ENCODE measurements around the gene DOK3.

DNA sequence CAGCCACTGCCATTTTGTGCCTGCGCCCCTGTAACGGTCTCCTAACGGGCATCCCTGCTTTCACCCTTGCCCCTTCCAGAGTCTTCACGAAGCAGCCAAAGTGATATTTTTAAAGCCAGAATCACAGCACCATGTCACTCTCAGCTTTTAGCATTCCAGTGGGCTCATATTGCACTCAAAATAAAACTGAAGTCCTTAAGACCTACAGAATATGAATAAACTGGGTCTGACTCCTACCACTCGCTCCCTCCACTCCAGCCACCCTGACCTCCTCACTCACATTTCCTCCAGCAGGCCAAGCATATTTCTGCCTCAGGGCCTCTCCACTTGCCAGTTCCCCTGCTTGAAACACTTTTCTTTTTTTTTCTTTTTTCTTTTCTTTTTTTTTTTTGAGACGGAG, 9.8 kb downstream of the DOK3 start:
- TF ChIP-seq, protein P1, sequence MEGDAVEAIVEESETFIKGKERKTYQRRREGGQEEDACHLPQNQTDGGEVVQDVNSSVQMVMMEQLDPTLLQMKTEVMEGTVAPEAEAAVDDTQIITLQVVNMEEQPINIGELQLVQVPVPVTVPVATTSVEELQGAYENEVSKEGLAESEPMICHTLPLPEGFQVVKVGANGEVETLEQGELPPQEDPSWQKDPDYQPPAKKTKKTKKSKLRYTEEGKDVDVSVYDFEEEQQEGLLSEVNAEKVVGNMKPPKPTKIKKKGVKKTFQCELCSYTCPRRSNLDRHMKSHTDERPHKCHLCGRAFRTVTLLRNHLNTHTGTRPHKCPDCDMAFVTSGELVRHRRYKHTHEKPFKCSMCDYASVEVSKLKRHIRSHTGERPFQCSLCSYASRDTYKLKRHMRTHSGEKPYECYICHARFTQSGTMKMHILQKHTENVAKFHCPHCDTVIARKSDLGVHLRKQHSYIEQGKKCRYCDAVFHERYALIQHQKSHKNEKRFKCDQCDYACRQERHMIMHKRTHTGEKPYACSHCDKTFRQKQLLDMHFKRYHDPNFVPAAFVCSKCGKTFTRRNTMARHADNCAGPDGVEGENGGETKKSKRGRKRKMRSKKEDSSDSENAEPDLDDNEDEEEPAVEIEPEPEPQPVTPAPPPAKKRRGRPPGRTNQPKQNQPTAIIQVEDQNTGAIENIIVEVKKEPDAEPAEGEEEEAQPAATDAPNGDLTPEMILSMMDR (conservative IDR thresholded peaks at IDR 0.05; ENCODE audit: low read length): no peak
- no peak for TF ChIP-seq EZH2phosphoT487 (IDR thresholded peaks at IDR 0.05; ENCODE audit: borderline replicate concordance)
